Hippocampal formation (tissue), 2 donors: ENCODE results near the gene DDO.

Experiments used
- DNase-seq, 2 donors: peaks; one replicate each; lab custom pipeline; 2025; lab: John Stamatoyannopoulos, UW

DDO gene

GRCh38 chr6:110345025-110345424, 70.3 kb downstream of the DDO start:
- DNase-seq = no peak

DNA sequence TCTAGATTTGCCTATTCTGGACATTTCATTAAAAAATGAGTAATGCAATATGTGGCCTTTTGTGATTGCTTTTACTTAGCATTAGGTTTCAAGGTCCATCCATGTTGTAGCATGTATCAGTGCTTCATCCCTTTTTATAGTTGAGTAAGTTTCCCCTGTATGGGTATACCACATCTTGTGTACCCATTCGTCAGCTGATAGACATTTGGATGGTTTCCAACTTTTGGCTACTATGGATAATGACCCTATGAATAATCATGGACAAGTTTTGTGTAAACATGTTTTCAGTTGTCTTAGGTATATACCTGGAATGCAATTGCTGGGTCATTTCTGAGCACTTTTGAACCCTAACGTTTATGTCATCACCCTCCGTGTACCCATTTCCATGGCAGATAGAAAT, 72.6 kb downstream of the DDO start:
- no peak for DNase-seq
